ENCODE data around the gene PLAAT2.

- TF ChIP-seq, protein P1, sequence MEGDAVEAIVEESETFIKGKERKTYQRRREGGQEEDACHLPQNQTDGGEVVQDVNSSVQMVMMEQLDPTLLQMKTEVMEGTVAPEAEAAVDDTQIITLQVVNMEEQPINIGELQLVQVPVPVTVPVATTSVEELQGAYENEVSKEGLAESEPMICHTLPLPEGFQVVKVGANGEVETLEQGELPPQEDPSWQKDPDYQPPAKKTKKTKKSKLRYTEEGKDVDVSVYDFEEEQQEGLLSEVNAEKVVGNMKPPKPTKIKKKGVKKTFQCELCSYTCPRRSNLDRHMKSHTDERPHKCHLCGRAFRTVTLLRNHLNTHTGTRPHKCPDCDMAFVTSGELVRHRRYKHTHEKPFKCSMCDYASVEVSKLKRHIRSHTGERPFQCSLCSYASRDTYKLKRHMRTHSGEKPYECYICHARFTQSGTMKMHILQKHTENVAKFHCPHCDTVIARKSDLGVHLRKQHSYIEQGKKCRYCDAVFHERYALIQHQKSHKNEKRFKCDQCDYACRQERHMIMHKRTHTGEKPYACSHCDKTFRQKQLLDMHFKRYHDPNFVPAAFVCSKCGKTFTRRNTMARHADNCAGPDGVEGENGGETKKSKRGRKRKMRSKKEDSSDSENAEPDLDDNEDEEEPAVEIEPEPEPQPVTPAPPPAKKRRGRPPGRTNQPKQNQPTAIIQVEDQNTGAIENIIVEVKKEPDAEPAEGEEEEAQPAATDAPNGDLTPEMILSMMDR (IDR thresholded peaks at IDR 0.05; ENCODE audit: borderline replicate concordance, extremely low read depth, low read length, poor library complexity, severe bottlenecking): no peak
- no peak for TF ChIP-seq EZH2 (IDR thresholded peaks at IDR 0.05; ENCODE audit: borderline replicate concordance, low read depth, low read length, severe bottlenecking)
Measured at GRCh38 chr11:63554877-63555223, 8.3 kb downstream of the PLAAT2 start.

Data from DND-41 (cell line).